ENCODE results near the gene EXOG.

DNA sequence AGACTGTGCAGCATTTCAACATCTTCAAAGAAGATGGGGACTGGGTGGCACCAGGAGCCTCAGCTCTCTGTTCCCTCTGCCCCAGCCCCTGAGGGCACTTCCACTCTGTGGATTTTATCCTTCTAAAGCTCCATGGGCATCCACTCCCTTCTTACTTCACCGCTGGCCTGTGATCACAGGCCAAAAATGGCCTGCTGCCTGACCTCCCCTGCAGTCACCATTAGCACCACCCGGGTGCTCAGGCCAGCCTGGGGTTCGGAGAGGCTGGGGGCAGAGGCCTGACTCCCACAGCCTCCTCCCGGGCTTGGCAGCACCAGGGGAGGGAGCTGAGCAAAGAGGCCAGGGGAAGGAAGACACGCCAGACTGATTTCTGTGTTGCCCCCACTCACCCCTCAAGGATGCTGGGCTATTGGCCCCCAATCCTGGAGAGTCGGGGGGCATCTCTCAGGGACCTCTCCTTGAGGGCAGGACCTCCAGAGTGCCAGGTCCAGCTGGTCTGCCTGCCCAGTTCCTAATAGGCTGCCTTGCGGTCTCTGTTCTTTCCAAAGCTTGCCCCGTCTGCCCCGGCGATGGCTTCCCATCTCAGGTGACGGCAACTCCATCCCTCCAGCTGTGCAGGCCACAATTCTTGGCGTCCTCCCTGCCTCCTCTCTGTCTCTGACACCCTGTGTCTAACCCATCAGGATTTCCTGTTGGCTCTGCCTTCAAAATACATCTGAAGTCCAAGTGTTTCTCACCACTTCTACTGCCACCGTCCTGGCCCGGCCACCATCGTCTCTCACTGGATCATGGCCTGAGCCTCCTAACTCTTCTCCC, 67.1 kb downstream of the EXOG start:
- TF ChIP-seq, protein P1, sequence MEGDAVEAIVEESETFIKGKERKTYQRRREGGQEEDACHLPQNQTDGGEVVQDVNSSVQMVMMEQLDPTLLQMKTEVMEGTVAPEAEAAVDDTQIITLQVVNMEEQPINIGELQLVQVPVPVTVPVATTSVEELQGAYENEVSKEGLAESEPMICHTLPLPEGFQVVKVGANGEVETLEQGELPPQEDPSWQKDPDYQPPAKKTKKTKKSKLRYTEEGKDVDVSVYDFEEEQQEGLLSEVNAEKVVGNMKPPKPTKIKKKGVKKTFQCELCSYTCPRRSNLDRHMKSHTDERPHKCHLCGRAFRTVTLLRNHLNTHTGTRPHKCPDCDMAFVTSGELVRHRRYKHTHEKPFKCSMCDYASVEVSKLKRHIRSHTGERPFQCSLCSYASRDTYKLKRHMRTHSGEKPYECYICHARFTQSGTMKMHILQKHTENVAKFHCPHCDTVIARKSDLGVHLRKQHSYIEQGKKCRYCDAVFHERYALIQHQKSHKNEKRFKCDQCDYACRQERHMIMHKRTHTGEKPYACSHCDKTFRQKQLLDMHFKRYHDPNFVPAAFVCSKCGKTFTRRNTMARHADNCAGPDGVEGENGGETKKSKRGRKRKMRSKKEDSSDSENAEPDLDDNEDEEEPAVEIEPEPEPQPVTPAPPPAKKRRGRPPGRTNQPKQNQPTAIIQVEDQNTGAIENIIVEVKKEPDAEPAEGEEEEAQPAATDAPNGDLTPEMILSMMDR (IDR thresholded peaks at IDR 0.05): no peak
- TF ChIP-seq POLR2A (IDR thresholded peaks at IDR 0.05) (no peak), POLR2AphosphoS5 (IDR thresholded peaks at IDR 0.05) (no peak)

Data from prostate gland (tissue), 2 donors.